ENCODE results near the gene ZNF503.

The ZNF503 gene

GRCh38 chr10:75429159-75429827 lies 27.7 kb upstream of the ZNF503 start:
- peak; percentile 81 for DNase-seq (ENCODE audit: low read depth)
- H3K4me3 ChIP-seq (ENCODE audit: low read depth, low read length): peak overlapping the region; percentile 13
- TF ChIP-seq POLR2A (IDR thresholded peaks at IDR 0.05; ENCODE audit: extremely low read depth, insufficient read length) (no peak), MYC (IDR thresholded peaks at IDR 0.05; ENCODE audit: low read depth, low read length) (no peak), MAX (IDR thresholded peaks at IDR 0.05; ENCODE audit: low read depth, low read length) (no peak)
- TF ChIP-seq, protein P1, sequence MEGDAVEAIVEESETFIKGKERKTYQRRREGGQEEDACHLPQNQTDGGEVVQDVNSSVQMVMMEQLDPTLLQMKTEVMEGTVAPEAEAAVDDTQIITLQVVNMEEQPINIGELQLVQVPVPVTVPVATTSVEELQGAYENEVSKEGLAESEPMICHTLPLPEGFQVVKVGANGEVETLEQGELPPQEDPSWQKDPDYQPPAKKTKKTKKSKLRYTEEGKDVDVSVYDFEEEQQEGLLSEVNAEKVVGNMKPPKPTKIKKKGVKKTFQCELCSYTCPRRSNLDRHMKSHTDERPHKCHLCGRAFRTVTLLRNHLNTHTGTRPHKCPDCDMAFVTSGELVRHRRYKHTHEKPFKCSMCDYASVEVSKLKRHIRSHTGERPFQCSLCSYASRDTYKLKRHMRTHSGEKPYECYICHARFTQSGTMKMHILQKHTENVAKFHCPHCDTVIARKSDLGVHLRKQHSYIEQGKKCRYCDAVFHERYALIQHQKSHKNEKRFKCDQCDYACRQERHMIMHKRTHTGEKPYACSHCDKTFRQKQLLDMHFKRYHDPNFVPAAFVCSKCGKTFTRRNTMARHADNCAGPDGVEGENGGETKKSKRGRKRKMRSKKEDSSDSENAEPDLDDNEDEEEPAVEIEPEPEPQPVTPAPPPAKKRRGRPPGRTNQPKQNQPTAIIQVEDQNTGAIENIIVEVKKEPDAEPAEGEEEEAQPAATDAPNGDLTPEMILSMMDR (IDR thresholded peaks at IDR 0.05; ENCODE audit: low read depth, low read length): no peak

DNA sequence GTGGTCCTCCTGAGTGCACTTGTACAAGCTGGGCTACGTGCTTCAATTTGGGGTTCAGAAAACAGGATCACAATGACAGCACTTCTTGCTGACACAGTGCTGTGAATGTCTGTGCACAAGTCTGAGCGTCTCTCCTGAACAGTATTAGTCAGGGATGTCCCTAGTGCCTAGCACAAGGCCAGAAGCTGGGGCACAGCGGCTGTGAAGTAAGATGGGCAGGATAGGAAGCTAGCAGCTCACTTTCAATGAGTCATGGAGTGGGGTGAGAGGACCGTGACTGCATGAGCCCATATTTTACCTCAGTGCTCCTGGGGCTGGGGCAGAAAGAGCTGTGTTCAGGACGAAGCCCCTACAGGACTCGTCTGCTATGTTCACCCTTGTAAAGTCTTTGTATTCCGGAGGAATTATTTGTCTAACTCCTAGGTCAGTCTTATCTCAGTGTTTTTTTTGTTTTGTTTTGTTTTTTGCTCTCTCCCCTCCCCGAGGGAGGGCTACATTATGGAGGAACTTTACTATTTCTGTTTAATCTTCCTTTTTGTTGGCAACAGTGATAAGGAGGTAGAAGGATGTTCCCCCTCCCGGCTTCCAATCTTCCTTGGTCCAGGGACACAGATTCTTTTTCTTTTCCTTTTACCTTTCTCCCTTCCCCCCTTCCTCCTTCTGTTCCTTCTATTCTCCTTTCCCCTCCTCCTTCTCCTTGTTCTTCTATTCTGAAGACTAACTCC lies 27.0 kb upstream of the ZNF503 start:
- peak; percentile 96 for DNase-seq (ENCODE audit: low read depth)
- TF ChIP-seq, protein P1 (IDR thresholded peaks at IDR 0.05; ENCODE audit: low read depth, low read length): no peak
- TF ChIP-seq POLR2A (IDR thresholded peaks at IDR 0.05; ENCODE audit: extremely low read depth, insufficient read length): no peak
- TF ChIP-seq MAX (IDR thresholded peaks at IDR 0.05; ENCODE audit: low read depth, low read length): 0 out of 2 replicates have a peak, but pooled peaks have one; percentile 18
- peak; percentile 37; the same call in 1 of the 2 replicates for TF ChIP-seq MYC (IDR thresholded peaks at IDR 0.05; ENCODE audit: low read depth, low read length)
- H3K4me3 ChIP-seq (ENCODE audit: low read depth, low read length): peak overlapping the region; percentile 13

DNA sequence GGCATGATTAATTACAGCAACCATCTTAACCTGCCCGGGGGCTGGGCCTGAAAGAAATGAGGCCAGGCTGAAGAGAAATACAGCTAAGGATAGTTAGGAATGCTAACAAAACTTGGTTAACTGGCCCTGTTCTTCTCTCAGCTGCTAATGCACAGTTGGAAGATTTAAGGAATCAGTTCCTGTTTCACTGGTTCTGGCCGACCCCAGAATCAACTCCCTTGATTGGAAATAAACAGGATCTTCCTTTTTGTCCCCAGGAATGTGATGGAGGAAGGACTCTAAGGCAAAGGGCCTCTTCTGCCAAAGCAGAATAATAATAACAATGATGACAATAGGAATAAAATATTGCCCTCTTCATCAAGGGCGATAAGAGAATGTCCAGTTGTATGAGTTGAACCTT lies 26.4 kb upstream of the ZNF503 start:
- no peak for DNase-seq (ENCODE audit: low read depth)
- H3K4me3 ChIP-seq (ENCODE audit: low read depth, low read length): no peak overlapping the region
- TF ChIP-seq, protein P1 (IDR thresholded peaks at IDR 0.05; ENCODE audit: low read depth, low read length): no peak
- no peak for TF ChIP-seq POLR2A (IDR thresholded peaks at IDR 0.05; ENCODE audit: extremely low read depth, insufficient read length)
- TF ChIP-seq MAX (IDR thresholded peaks at IDR 0.05; ENCODE audit: low read depth, low read length): no peak
- no peak for TF ChIP-seq MYC (IDR thresholded peaks at IDR 0.05; ENCODE audit: low read depth, low read length)

DNA sequence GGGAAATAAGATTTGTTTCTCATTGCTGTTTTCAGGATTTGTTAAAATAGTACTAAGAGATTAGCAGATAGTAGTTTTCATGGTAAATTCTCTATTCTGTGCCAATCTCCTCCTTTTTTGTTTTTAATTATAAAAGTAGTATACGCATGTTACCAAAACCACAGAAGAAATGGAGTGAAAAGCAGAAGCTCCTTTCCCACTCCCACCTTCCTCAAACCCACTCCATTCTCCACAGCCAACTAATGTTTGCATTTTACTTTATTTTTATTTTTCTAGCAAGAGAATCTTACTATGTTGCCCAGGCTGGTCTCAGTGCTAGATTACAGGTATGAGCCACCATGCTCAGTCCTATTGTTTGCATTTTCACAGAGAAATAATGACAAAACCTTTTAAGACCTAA lies 25.3 kb upstream of the ZNF503 start:
- no peak overlapping the region for H3K4me3 ChIP-seq (ENCODE audit: low read depth, low read length)
- peak; percentile 70 for DNase-seq (ENCODE audit: low read depth)
- TF ChIP-seq MYC (IDR thresholded peaks at IDR 0.05; ENCODE audit: low read depth, low read length) (no peak), MAX (IDR thresholded peaks at IDR 0.05; ENCODE audit: low read depth, low read length) (no peak), POLR2A (IDR thresholded peaks at IDR 0.05; ENCODE audit: extremely low read depth, insufficient read length) (no peak)
- TF ChIP-seq, protein P1 (IDR thresholded peaks at IDR 0.05; ENCODE audit: low read depth, low read length): no peak

DNA sequence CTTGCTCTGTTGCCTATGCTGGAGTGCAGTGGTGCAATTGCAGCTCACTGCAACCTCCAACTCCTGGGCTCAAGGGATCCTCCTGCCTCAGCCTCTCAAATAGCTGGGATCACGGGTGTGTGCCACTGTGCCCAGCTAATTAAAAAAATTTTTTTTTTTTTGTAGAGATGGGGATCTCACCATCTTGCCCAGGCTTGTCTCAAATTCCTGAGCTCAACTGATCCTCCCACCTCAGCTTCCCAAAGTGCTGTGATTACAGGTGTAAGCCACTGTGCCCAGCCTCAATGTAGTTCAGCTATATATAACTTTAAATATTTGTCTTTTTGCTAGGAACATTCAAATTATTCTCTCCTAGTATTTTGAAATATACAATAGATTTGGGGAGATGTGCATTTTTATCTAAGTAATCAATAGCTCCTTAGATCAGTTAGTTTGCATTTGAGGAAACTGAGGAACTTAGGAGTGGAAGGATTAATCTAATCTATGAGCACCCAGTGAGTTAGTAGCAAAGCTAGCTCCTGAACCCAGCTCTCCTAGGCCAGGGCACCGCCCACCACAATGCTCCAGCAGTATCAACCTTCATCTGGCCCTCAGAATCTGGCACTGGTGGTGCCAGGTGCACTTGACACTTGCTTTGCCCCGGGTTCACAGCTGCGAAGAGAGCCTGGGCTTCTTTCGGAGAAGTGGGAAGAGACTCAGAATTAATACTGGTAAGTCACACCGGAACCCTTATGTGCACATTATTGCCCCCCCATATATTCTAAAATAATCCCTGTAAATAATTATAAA lies 23.9 kb upstream of the ZNF503 start:
- no peak overlapping the region for H3K4me3 ChIP-seq (ENCODE audit: low read depth, low read length)
- TF ChIP-seq MYC (IDR thresholded peaks at IDR 0.05; ENCODE audit: low read depth, low read length) (no peak), MAX (IDR thresholded peaks at IDR 0.05; ENCODE audit: low read depth, low read length) (no peak), POLR2A (IDR thresholded peaks at IDR 0.05; ENCODE audit: extremely low read depth, insufficient read length) (no peak)
- TF ChIP-seq, protein P1 (IDR thresholded peaks at IDR 0.05; ENCODE audit: low read depth, low read length): no peak
- DNase-seq (ENCODE audit: low read depth): no peak

Measured in NB4 (cell line).